ENCODE data around the gene POU4F2.
"Not testable (repeated sequence)": the region's sequence is repeated elsewhere in the genome, so short reads cannot be mapped to it uniquely, and the experiment has no call there.

POU4F2 gene

DNA sequence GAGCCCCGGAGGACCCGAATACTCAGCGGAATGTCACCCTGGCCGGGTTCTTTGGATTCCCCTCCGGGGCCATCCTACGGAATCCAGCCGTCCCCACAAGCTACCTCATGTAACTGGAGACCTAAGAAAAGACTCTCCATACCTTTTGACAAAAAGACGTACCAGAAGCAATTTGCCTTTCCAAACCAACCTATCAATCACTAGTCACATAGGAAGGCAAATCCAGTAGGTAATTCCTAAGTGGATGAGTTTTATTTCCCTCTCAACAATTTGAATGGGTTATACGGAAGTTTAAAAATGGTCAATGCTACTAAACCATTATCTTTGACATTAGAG lies 16.8 kb downstream of the POU4F2 start:
- no peak for DNase-seq (ENCODE audit: low spot score)

DNA sequence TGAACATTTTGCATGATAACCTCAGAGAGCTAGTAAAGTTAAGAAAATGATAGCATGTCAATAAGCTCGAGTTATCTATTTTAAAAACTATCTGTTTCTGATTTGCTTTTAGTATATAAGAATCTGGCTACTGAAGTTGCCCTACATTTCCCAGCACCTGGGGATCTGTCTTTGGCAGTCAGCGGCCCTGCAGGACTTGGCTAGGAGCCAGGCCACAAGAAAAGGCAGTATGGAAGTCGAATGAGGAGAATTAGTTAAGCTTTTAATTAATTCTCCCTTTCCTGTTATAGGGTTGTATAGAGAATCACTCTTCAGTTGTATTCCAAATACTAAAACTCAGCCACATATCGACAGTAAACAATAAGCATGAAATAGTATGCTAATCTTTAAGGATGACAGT lies 22.7 kb downstream of the POU4F2 start:
- DNase-seq (ENCODE audit: low spot score): no peak

DNA sequence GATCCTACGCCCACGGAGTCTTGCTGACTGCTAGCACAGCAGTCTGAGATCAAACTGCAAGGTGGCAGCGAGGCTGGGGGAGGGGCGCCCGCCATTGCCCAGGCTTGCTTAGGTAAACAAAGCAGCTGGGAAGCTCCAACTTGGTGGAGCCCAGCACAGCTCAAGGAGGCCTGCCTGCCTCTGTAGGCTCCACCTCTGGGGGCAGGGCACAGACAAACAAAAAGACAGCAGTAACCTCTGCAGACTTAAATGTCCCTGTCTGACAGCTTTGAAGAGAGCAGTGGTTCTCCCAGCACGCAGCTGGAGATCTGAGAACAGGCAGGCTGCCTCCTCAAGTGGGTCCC lies 25.2 kb downstream of the POU4F2 start:
- not testable (repeated sequence) for DNase-seq (ENCODE audit: low spot score)

DNA sequence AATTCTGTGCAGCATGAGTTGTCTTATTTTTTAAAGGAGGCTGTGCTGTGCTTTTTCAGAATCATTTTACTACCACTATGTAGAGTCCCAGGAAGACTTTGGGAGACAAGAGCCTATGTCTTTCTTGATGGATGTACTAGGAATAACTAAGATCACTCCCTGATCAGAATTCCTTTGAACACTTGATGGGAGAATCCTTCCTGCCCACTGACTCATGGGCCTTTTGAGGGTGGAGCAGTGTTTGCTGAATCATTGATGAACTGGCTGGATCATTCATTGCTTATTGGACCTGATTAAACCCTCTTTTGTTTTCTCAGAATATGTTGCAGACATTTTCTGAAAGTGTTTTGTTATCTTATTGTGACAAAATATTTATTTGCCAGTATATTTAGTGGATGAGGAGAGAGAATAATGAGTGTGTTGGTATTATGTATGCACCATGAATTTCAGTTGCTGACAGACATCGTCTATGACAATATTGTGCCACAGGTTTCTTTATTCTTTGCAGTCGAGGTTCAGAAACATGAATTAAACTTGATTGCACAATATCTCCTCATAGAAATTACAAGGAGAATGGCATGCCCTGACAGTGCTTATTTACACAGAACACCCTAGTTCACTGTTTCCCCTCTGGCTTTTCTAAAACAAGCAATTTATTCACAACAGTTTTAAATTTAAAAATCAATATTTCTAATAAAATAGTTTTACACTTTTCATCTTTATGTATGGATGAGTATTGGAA lies 36.3 kb downstream of the POU4F2 start:
- DNase-seq (ENCODE audit: low spot score): no peak

All from GM03348 (cell line).